Measurements from ENCODE around the gene OPRM1.
"Not testable (repeated sequence)": the region's sequence is repeated elsewhere in the genome, so short reads cannot be mapped to it uniquely, and the experiment has no call there.

Gene OPRM1

DNA sequence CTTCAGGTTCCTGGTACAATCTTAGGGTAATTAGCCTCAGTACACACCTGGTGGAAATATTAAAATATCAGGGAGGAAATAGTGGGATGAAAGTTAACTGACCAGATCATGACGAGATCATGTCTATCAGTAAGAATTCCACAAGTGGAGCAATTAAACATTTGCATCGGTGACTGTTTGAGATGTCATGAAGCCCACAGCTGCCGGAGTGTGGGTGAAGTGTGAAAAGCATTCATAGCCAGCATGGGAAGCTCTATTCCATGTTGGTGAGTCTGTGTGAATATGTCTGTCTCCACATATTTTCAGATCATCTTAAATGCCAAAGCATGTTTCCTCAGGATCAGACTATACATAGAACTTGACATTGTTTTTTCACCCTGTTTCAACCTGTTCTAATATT is 174.7 kb downstream of the OPRM1 start:
- no peak for DNase-seq

DNA sequence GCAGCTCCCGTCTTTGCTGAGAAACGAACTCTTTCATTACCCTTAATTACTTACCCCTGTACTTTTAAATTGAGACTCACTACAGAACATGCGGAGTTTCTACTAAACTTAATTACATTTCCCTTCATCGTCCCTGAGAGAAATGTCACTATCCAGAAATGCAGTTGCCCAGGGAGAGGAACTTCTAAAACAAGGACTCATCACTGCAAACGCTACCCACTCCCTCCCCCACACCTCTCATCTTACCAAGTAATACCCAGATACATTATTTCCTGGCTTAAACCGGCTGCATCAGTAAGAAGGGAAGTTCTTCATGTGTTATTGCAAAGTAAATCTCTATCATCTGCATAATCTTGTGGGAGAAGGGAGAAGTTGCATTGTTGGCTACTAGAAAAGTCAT is 179.3 kb downstream of the OPRM1 start:
- no peak for DNase-seq

DNA sequence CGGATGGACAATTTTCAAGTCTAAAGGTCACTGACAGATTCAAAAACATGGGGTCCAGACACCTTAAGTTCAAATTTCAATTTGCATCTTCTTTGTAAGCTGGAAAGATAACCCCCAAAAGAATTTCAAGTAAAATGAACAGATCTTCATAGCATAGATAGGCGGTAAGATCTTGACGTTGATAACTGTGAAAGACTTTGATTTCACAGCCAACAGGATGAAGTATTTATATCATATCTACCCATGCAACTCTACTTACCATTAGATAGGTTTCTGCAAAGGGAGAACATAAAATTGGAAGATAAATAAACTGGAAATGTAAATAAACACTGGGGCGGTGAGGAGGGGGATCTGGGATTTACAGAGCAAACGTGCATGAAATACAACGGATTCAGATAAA is 179.7 kb downstream of the OPRM1 start:
- no peak for DNase-seq

DNA sequence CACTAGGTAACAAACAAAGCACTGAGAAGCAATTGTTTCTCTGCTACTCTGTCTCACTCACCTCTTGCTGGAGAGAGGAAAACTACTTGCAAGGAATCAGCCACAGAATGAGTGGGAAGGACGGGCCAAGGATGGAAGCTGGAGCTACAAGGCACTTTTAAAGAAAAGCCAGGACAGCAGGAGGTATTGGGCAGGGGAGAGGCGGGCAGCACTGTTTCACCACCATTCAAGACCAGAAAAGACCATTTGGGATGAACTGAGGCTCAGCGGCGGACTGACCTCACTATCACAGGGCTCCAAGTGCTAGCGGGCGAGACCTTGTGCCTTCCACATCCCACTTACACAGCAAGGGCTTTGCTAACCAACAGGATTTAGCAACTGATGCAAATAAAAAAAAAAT is 180.2 kb downstream of the OPRM1 start:
- DNase-seq = no peak

DNA sequence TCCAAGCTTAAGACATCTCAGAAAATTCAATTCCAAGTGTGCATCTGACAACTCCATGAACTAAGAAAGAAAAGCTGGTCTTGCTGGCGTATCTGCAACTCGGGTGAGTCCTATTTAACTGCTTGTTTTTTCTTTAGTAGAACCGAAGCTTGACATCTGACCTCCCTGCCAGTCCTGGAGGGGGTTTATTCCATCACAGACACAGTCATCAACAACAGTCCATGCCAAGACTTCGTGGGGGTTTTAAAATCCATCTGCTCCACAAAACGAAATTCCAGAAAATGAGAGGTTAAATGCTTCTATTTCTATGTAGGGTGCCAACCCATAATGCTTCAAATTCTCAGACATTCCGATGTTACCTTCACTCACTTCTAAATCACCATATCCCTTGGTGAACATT is 183.7 kb downstream of the OPRM1 start:
- no peak for DNase-seq

DNA sequence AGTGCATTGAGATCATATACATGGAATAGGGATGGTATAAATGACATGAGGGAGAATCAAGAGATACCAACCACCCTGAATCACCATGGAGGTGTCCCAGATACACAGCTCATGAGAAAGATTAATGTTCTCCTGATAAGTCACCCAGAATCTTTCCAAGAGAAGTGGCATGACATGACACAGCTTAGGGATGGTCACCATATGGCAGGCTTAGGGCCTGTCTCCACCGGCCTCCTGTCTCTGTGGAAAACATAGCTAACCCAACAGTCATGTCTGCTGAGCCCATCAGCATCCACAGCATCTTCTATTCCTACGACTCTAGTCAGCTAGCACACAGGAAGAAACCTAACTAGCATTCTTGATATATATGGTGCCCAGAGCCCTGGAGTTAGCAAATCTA is 184.3 kb downstream of the OPRM1 start:
- no peak for DNase-seq

DNA sequence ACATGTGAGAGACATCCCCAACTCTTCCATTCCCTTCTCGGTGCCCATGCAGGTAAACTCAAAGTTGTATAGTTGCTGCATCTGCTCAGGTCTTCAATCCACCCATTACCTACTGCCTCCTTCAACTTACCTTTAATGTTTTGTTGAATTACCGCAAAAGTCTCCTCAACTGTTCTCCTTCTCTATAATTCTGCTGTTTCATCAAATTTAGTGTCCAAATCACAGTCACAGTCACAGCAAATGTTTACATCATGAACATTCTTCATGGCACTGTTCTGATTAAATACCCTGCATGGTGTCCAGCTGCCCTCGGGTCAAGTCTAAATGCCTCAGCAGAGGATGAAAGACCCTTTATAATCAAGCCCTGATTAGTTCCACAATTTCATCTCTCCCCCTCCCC is 187.4 kb downstream of the OPRM1 start:
- DNase-seq = no peak

DNA sequence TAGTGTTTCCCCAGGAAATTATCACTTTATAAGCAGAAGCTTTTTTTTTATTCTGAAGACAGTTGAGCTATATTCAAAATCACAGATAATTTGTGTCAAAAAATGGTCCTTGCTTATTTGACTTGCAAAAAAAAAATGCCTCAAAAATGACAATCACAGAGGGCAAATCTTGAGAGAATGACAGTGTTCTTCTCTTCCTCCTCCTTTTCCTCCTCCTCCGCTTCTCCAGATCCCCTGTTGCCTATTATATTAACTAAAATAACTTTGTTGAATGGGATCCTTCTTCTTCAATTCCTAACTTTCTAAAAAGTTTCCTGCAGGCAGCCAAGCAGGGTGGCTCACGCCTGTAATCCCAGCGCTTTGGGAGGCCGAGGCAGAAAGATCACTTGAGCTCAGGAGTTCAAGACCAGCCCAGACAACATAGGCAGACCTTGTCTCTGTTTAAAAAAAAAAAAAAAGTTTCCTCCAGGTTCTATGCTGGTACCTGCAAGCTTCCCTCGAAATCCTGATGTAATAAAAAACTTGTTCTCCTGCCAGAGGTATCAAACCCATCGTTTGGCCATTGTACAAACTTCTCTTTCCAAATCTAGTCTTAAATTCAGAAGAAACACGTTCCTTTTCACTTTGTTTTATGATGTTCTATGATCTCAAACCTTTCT is 189.0 kb downstream of the OPRM1 start:
- DNase-seq = no peak

DNA sequence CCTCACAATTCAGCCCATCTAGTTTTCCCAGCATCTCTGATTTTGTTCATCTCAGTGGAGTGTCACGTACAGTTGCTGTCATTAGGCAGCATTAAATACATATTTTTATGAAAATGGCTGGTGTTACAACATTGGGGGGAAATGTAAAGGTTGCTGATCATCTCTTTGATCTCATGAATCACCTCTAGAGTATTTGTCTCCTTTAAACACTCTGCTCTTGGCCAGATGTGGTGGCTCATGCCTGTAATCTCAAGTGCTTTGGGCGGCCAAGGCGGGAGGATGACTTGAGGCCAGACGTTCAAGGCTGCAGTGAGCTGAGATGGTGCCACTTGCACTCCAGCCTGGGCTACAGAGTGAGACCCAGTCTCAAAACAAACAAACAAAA is 189.5 kb downstream of the OPRM1 start:
- DNase-seq = no peak

DNA sequence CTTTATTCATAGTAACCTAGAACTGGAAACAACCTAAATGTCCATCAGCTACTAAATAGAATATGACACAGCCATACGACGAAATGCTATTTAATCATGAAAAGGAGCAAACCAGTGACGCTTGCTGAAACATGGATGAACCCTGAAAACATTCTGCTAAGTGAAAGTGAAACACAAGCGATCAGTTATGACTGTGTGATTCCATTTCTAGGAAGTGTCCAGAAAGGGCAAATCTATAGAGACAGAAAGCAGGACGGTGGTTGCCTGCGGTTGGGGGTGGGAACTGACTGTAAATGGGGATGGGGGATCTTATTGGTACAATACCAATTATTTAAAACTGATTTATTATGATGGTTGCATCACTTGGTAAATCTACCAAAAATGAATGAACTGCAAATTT is 190.7 kb downstream of the OPRM1 start:
- no peak for DNase-seq

DNA sequence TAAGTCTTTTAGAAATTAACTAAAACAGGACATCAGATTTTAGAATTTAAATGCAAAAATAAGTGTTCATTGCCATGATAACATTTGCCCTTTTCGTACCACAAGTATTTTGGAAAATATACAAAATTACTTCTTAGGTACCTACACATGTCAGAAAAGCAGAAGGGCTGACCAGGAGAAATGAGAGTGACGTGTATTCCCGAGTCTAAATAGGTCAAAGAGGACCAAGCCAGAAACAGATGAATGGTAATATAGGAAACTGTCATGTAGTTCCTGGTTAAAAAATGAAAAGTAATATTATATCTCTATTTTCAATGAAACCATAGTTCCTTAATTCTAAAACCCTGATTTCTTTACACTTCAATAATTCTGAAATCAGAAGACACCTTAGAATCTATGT is 191.4 kb downstream of the OPRM1 start:
- no peak for DNase-seq

DNA sequence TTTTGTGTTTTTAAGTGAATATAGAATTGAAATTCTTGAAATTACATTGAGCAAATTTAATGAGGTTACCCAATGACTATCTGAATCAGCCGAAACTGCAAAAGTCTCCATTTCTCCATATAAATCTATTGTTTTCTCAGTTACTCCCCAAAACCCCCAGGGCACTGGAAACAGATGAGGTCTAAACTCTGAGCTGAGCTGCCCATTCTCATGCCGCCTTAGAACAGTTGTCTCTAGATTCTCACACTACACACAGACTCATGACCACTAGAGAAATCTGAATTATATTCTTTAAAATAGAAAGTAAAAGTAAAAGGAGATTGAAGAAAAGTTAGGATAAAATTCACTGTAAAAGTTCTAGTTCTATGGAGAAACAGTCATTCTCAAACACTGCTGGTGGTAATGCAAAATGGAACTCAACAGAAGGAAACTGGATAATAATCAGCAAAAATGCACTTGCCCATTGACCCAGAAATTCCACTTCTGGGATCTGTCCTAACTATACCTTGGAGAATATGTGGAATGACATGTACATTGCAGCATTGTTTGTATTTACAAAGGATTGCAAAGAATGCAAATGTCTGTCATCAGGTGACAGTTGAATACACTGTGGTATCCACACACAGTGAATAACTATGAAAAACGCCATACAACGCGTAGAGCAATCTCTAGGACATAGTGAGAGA is 192.0 kb downstream of the OPRM1 start:
- DNase-seq = no peak

DNA sequence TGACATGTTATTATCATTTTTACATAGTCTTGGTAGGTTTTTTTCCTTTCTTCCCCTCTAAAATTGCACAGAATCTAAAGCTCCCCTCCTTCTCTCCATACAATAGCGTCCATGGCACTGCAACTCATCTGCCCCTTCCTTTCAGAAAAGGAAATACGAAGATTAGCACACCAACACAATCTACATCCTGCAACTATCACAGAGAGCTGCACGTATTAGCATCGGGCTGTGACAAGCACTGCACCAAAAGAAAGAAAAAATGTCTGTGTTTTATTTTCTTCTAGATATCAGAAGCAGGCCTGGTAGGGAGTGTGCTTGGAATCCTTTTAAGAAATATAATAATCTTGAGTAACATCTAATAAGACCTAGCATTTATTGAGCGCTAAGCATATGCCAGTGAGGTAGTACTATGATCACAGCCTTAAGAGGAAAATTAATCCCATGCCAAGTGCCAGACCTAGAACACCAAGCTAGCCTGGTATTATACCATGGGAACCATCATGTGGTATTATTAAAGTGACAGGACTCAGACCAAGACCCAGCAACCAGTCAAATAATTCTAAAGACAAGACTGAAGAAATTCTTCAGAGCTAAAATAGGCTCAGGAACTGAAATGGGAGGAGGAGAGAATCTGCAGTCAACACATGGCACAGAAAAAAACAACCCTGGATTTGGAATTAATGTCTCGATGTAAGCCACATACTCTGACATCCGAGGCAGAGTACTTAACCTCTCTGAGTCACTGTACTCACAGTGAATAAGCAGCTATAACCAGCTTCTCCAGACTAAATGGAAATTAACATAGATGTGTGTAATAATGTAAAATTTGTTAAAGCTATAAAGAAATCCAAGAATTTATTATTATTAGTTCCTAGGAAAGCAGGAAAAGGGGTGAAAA is 193.2 kb downstream of the OPRM1 start:
- no peak for DNase-seq

DNA sequence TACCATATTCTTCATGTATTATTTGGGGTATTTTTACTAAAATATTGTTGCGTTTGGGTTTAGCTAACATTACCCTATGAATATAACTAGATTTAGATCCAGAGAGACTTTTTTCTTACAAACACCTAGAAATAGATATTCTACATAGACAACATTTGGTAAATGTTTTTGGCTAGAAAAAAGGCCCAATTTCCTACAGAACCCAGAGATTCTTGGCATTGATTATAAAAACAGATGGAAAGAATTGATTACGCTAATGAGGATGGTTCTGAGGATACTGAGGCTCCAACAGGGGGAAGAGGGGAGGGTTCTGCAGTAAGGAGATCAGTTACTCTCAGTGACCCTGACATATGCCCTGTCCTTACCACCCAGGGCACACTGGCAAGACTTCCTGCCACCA is 194.3 kb downstream of the OPRM1 start:
- DNase-seq = no peak

DNA sequence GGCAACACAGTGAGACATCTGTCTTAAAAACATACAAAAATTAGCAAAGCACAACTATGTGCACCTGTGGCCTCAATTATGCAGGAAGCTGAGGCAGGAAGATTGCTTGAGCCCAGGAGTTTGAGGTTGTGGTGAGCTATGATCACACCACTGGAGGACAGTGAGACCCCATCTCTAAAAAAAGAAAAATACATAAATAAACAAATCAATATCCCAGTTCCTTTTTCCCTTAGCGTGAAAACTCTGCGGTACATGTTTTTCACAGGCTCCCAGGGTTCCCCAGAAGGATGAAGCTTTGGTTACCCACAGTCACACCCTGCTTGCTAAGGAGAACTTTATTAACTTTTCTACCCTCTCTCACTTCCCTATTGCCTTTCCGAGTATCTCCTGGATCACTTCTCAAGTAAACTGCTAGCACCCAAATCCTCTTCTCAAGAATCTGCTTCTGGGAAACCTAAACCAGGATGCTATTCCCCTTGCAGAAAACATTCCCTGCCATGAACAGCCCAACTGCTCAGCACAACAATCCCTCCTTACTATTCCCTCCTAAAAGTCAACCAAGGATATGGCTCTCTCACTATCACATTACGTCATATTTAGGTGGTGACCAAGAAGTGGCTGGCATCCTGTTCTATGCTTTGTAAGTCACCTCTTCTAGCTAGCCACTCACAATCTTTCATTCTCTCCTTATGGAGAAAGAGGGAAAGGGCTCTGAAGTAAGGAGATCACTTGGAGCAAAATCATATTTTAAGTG is 195.2 kb downstream of the OPRM1 start:
- DNase-seq = no peak

DNA sequence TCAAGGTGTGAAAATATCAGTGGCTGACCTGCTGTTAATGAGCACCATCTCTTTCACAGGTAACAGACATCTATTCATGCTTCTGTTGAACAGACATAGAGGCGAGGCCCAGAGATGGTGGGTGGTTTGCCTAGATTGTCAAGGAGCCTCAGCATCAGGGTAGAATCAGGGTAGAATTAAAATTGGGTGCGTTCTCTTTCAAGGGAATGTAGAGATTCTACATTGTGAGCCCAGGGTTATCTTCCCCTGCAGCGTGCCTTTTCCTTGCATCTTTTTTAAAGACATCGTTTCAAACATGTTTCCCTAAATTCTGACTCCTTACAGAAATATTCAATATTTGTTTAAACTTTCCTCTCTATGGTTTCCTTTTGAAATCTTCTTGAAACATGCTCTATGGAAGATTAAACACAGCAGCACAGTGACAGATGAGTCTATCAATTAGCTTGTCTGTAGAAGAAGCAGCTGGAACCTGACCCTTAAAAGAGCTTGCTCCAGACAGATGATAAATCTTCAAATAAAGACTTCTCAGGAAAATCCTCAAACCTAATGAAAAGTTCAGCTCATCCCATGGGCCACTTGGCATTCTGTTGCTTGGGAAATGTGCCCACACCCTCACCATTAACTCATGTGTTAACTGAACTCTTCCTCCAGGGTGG is 197.7 kb downstream of the OPRM1 start:
- DNase-seq = no peak

DNA sequence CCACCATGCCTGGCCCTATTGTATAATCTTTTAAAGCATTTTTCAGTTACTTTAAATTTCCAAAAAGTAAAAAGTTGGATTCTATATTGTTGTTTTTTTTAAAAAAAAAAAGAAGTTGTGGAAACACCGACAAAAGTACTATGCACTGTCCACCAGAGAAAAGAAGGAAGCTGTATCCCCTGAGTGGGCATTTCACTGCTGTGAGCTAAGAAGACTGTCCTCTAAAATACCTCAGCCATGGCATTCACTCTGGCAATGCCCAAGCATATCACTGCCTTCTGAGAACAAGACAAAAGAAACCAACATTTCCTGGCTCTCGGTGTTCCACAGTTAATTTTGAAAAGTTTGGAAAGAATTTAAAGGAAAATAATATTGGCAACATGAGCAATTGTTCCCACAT is 199.8 kb downstream of the OPRM1 start:
- DNase-seq = no peak

DNA sequence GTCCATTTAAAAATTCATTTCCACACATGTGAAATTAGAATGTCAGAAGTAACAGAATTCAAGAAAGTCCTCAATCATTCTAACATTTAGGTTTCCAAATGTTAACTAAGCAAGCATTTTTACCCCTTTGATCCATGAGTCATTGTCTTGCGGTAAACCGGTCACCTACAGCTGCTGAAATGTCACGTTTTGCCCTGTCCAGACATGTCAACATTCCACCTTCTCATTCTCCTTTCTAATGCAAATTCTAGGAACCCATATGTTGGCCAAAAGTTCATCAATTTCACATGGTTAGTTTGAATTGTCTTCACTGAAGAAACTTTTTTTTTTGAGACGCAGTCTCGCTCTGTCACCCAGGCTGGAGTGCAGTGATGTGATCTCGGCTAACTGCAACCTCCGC is 200.4 kb downstream of the OPRM1 start:
- DNase-seq = no peak

DNA sequence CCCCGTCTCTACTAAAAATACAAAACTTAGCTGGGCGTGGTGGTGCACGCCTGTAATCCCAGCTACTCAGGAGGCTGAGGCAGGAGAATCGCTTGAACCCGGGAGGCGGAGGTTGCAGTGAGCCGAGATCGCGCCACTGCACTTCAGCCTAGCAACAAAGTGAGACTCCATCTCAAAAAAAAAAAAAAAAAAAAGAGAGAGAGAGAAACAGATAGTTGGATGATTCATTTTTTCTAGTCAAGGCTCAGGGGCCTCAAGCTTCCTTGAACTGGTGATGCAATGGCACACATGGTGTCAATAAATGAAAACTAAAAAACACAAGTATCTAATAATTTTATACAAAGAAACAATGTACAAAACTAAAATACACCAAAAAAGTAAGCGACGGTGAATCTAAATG is 202.0 kb downstream of the OPRM1 start:
- not testable (repeated sequence) for DNase-seq

DNA sequence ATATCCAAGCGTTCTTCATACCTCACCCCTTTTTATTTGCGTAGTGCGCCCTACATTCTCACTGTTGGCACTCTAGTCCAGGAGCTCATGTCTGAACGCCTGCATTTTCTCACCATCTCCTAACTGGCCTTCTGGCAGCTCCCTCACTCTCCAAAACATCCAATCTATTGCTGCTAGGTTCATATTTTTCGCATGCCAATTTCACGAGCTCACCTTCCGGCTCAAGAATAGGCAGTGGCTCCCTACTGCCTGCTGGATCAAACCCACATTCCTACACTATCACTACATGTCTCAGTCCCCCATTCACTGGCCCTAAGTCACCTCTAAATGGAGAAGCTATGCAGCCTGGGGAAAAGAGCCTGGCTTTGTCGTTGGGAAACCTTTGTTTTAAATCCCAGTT is 202.5 kb downstream of the OPRM1 start:
- no peak for DNase-seq

DNA sequence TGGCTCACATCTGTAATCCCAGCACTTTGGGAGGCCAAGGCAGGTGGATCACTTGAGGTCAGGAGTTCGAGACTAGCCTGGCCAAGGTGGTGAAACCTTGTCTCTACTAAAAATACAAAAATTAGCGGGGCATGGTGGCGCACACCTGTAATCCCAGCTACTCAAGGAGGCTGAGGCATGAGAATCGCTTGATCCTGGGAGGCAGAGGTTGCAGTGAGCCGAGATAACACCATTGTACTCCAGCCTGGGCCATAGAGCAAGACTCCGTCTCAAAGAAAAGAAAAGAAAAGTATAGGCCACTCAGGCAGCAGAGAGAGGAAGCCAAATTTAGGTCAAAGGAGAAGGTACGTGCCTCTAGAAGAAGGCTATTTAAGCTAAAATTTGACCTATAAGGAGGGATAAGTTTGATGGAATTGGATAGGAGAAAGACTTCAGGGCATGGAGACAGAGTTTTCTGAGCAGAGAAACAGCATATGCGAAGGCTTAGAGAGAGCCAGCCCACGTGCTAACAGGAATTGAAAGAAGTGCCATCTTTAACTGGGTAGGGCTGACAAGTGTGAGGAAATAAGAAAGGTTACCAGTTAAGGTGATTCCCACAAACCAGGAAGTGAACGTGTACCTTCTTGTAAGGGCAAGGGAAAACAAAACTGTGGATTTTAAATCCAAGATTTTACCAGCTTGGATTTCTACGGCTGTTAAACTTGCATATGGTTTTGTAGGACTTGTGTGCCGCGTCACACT is 203.7 kb downstream of the OPRM1 start:
- no peak for DNase-seq
